GM12872 (cell line): ENCODE measurements around the gene SHISA7.

Source experiments
- CTCF ChIP-seq: IDR thresholded peaks from 3 replicates; pipeline ENCODE4 v1.5.1; 2011; ENCODE audit warnings: low read depth, mild to moderate bottlenecking, low read length, moderate library complexity; ENCODE audit not compliant: insufficient read depth

SHISA7 gene

GRCh38 chr19:55424518-55424917 lies 18.6 kb downstream of the SHISA7 start:
- no peak for TF ChIP-seq CTCF

GRCh38 chr19:55423225-55424005 lies 19.7 kb downstream of the SHISA7 start:
- TF ChIP-seq CTCF = no peak

GRCh38 chr19:55419624-55420236 lies 23.4 kb downstream of the SHISA7 start:
- no peak for TF ChIP-seq CTCF

GRCh38 chr19:55419103-55419502 lies 24.0 kb downstream of the SHISA7 start:
- TF ChIP-seq CTCF = no peak

- TF ChIP-seq CTCF = peak; percentile 76
These were observed 24.9 kb downstream of the SHISA7 start for GRCh38 chr19:55418185-55418584.

GRCh38 chr19:55410168-55410567 lies 32.9 kb downstream of the SHISA7 start:
- TF ChIP-seq CTCF = no peak

- no peak for TF ChIP-seq CTCF
These were observed 34.6 kb downstream of the SHISA7 start for GRCh38 chr19:55408533-55408872.
